ENCODE data around the gene STIM2. TPM values are rescaled to one million over a fixed set of nuclear protein-coding genes. Genes with fewer than 3 reads are reported as not detected.
"Not testable (repeated sequence)": the region's sequence is repeated elsewhere in the genome, so short reads cannot be mapped to it uniquely, and the experiment has no call there.

Gene STIM2
- total RNA-seq, 1 donor from 2014 or later: 51.0 TPM

DNA sequence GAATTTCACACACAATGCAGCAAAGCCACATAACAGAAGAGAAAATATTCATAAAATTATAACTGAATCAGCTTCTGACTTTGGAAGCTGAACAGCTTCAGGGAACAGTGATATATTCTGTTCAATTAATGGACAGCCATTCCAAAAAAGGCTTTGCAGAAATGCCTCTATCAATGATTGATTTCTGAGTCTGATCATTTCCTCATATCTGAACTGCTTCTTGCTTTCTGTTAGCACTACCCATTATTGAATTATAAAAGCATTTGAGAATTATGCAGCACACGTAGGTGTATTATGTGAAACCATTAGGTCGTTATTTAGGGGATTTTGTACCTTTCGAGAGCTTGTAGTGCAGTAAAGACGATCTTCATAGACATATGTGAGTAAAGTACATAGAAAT is 159.6 kb downstream of the STIM2 start:
- TF ChIP-seq, protein P1, sequence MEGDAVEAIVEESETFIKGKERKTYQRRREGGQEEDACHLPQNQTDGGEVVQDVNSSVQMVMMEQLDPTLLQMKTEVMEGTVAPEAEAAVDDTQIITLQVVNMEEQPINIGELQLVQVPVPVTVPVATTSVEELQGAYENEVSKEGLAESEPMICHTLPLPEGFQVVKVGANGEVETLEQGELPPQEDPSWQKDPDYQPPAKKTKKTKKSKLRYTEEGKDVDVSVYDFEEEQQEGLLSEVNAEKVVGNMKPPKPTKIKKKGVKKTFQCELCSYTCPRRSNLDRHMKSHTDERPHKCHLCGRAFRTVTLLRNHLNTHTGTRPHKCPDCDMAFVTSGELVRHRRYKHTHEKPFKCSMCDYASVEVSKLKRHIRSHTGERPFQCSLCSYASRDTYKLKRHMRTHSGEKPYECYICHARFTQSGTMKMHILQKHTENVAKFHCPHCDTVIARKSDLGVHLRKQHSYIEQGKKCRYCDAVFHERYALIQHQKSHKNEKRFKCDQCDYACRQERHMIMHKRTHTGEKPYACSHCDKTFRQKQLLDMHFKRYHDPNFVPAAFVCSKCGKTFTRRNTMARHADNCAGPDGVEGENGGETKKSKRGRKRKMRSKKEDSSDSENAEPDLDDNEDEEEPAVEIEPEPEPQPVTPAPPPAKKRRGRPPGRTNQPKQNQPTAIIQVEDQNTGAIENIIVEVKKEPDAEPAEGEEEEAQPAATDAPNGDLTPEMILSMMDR (IDR thresholded peaks at IDR 0.05; ENCODE audit: unreplicated experiment): no peak
- DNase-seq (ENCODE audit: low spot score in 2 of 2, unreplicated experiment in 2 of 2): no peak
- H3K27me3 Mint-ChIP-seq (ENCODE audit: low read depth): no peaks in the 10 kb centered on the region
- peaks cover 8% of the 10 kb centered on the region for H3K9me3 Mint-ChIP-seq
- H3K27ac Mint-ChIP-seq: no peak overlapping the region
- no peak overlapping the region for H3K4me3 Mint-ChIP-seq
- H3K36me3 Mint-ChIP-seq: peaks cover 32% of the 10 kb centered on the region
- H3K4me1 Mint-ChIP-seq: peaks cover 15% of the 10 kb centered on the region

- no peak overlapping the region for H3K27ac Mint-ChIP-seq
- H3K4me1 Mint-ChIP-seq: peaks cover 15% of the 10 kb centered on the region
- peaks cover 7% of the 10 kb centered on the region for H3K9me3 Mint-ChIP-seq
- DNase-seq (ENCODE audit: low spot score in 2 of 2, unreplicated experiment in 2 of 2): no peak
- no peak overlapping the region for H3K4me3 Mint-ChIP-seq
- peaks cover 32% of the 10 kb centered on the region for H3K36me3 Mint-ChIP-seq
- TF ChIP-seq, protein P1 (IDR thresholded peaks at IDR 0.05; ENCODE audit: unreplicated experiment): no peak
- no peaks in the 10 kb centered on the region for H3K27me3 Mint-ChIP-seq (ENCODE audit: low read depth)
Measured at GRCh38 chr4:27020603-27021002, 160.0 kb downstream of the STIM2 start.

- peaks cover 11% of the 10 kb centered on the region for H3K4me1 Mint-ChIP-seq
- TF ChIP-seq, protein P1 (IDR thresholded peaks at IDR 0.05; ENCODE audit: unreplicated experiment): no peak
- H3K27me3 Mint-ChIP-seq (ENCODE audit: low read depth): no peaks in the 10 kb centered on the region
- no peak overlapping the region for H3K27ac Mint-ChIP-seq
- H3K36me3 Mint-ChIP-seq: peaks cover 19% of the 10 kb centered on the region
- H3K9me3 Mint-ChIP-seq: no peaks in the 10 kb centered on the region
- no peak for DNase-seq (ENCODE audit: low spot score in 2 of 2, unreplicated experiment in 2 of 2)
- no peak overlapping the region for H3K4me3 Mint-ChIP-seq
Measured at GRCh38 chr4:27022963-27023362, 162.3 kb downstream of the STIM2 start.

DNA sequence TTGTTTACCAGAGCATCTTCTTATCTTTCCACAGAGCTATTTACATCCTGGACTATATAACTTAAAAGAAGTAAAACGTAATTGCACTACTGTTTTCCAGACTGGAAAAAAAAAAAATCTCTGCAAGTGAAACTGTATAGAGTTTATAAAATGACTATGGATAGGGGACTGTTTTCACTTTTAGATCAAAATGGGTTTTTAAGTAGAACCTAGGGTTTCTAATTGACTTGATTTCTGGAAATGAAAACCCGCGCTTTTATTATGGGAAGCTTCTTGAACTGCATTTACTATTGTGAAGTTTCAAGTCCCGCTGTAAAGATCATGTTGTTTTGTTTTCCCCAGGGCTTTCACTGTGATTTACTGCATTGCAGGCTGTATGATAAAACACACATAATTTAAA is 162.7 kb downstream of the STIM2 start:
- Mint-ChIP-seq H3K9me3 (no peaks in the 10 kb centered on the region), H3K4me1 (peaks cover 11% of the 10 kb centered on the region), H3K27me3 (ENCODE audit: low read depth) (no peaks in the 10 kb centered on the region), H3K36me3 (peaks cover 17% of the 10 kb centered on the region), H3K4me3 (no peak overlapping the region), H3K27ac (no peak overlapping the region)
- TF ChIP-seq, protein P1 (IDR thresholded peaks at IDR 0.05; ENCODE audit: unreplicated experiment): no peak
- no peak for DNase-seq (ENCODE audit: low spot score in 2 of 2, unreplicated experiment in 2 of 2)

DNA sequence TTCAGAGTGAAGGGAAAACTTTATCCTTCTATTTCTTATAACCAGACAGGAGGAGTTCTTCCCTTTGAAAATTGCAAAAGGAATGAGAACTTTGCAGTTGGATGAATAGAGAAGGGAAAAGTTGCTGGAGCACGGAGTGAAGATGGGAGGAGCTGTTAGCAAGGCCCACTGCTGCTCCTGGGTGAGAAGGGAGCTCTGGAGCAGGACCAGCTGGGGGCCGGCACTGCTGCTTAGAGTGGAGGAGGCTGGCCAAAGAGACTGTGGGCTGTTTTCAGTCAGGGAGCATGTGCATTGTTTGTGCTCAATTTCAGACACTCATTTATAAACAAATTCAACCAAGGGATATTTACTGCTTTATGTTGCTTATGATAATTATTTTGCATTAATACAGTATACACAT is 164.2 kb downstream of the STIM2 start:
- H3K4me3 Mint-ChIP-seq: no peak overlapping the region
- TF ChIP-seq, protein P1 (IDR thresholded peaks at IDR 0.05; ENCODE audit: unreplicated experiment): no peak
- H3K4me1 Mint-ChIP-seq: peaks cover 11% of the 10 kb centered on the region
- peaks cover 13% of the 10 kb centered on the region for H3K36me3 Mint-ChIP-seq
- no peaks in the 10 kb centered on the region for H3K9me3 Mint-ChIP-seq
- DNase-seq (ENCODE audit: low spot score in 2 of 2, unreplicated experiment in 2 of 2): no peak
- H3K27me3 Mint-ChIP-seq (ENCODE audit: low read depth): no peaks in the 10 kb centered on the region
- no peak overlapping the region for H3K27ac Mint-ChIP-seq

DNA sequence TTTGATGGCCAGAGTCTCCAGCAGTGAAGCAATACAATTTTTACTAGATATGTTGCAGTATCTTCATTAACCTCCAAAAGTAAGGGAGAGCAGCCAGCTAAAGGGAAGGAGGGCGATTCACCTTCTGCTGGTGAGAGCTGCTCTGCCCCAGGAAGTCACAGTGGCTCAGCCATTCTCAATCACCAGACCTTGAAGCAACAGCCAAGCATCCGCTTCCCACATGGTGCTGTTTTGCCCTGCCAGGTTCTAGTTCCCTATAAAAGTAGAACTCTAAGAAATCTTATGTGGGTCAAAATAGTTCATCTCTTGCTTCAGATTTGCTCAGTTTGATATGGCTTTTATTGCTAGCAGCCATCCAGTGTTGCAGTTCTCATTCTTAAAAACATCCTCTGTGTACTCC is 166.8 kb downstream of the STIM2 start:
- H3K4me1 Mint-ChIP-seq: peaks cover 6% of the 10 kb centered on the region
- H3K9me3 Mint-ChIP-seq: no peaks in the 10 kb centered on the region
- TF ChIP-seq, protein P1 (IDR thresholded peaks at IDR 0.05; ENCODE audit: unreplicated experiment): no peak
- no peak for DNase-seq (ENCODE audit: low spot score in 2 of 2, unreplicated experiment in 2 of 2)
- peaks cover 8% of the 10 kb centered on the region for H3K36me3 Mint-ChIP-seq
- H3K27ac Mint-ChIP-seq: no peak overlapping the region
- H3K4me3 Mint-ChIP-seq: no peak overlapping the region
- peaks cover 7% of the 10 kb centered on the region for H3K27me3 Mint-ChIP-seq (ENCODE audit: low read depth)

DNA sequence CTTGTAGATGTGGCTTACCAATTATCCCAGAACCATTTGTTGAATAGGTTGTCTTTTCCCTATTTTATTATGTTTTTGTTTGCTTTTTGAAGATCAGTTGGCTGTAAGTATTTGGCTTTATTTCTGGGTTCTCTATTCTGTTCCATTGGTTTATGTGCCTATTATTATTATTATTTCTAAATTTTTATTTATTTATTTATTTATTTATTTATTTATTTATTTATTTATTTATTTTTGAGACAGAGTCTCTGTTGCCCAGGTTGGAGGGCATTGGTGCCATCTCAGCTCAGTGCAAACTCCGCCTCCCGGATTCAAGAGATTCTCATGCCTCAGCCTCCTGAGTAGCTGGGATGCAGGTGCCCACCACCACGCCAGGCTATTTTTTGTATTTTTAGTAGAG is 174.5 kb downstream of the STIM2 start:
- H3K36me3 Mint-ChIP-seq; H3K27ac Mint-ChIP-seq; H3K4me3 Mint-ChIP-seq; H3K4me1 Mint-ChIP-seq; DNase-seq (ENCODE audit: low spot score in 2 of 2, unreplicated experiment in 2 of 2): not testable (repeated sequence)
- Mint-ChIP-seq H3K27me3 (ENCODE audit: low read depth) (peaks cover 12% of the 10 kb centered on the region), H3K9me3 (peaks cover 26% of the 10 kb centered on the region)
